Measurements from ENCODE around the gene SSBP4.

The SSBP4 gene

DNA sequence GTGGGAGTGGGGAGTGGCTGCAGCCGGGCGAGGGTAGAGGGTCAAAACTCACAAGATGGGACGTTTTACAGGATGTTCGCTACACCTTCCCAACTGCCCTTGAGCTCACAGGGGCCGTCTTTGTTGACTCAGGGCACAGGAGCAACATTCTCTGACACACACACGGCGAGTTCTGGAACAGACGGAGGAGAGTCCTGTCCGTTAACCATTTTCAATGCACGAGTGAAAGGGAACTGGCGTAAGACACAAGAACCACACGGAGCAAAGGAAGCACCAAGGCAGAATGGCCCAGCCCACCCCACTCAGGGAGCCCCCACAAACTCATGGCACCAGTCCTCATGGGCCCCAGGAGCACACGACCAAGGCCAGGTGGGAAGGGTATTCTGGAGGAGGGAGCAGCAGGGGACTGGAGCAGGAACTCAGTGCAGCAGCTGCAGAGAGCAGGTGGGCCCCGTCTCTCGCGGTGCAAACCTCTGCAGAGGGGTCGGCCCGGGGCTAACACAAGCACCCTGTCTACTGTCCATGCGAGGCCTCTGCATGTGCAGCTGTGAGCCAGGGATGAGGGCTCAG, 56.6 kb downstream of the SSBP4 start:
- TF ChIP-seq, protein P1, sequence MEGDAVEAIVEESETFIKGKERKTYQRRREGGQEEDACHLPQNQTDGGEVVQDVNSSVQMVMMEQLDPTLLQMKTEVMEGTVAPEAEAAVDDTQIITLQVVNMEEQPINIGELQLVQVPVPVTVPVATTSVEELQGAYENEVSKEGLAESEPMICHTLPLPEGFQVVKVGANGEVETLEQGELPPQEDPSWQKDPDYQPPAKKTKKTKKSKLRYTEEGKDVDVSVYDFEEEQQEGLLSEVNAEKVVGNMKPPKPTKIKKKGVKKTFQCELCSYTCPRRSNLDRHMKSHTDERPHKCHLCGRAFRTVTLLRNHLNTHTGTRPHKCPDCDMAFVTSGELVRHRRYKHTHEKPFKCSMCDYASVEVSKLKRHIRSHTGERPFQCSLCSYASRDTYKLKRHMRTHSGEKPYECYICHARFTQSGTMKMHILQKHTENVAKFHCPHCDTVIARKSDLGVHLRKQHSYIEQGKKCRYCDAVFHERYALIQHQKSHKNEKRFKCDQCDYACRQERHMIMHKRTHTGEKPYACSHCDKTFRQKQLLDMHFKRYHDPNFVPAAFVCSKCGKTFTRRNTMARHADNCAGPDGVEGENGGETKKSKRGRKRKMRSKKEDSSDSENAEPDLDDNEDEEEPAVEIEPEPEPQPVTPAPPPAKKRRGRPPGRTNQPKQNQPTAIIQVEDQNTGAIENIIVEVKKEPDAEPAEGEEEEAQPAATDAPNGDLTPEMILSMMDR (IDR thresholded peaks at IDR 0.05; ENCODE audit: borderline replicate concordance, insufficient read depth, low read depth, low read length): no peak
- H3K4me3 ChIP-seq (ENCODE audit: low read depth, low read length): no peak overlapping the region

DNA sequence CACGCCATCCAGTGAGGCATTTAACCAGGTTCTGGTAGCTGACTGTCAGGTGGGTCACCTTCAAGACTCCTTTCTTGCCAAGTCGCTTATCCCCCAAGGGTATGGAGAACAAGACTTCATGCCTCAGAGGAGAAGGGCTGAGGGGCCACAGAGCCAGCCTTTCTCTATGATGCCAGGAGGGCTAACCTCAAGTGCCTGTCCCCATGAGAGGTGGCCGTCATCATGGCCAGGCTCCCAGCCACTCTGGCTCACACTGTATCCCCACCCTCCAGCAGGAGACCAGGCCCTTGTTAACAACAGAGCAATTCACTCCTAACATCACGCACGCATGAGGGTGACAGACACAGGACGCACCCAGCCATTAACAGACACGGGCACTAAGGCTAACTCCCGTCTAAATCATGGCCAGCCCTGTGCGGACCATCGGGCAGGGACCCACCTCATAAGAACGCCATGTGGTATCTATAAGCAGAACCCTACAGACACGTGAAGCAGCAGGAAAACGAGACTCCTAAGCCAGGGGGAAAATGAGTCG, 57.4 kb downstream of the SSBP4 start:
- H3K4me3 ChIP-seq (ENCODE audit: low read depth, low read length): no peak overlapping the region
- TF ChIP-seq, protein P1 (IDR thresholded peaks at IDR 0.05; ENCODE audit: borderline replicate concordance, insufficient read depth, low read depth, low read length): no peak

DNA sequence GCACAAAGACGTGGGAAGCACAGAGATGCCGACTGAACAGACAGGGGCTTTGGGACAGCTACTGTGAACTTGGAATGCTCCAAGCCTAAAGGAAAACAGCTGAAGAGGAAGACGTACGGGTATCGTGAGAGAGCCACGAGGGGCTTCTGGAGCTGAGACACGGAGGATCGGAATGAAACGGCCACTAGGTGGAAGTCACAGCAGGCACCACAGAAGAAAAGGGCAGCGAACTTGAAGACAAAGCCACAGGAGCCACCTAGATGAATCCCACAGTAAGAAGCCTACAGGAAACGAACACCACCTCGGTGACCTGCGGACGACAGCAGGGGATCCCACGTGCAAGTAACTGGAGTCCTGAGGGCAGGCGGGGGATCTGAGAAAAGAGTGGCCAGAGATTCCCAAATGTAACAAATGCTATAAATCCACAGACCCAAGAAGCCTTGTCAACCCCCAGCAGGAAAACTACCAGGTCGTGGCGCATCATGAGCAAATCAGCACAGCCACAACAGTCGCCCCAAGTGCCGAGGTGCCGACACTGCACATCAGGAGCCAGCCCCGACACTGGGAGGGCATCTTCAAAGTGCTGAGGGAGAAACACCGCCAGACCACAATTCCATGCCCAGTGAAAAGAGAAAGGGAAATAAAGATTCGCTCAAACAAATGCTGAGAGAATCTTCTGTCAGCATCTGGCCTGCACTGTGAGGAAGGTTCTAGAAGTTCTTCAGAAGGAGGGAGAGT, 58.0 kb downstream of the SSBP4 start:
- TF ChIP-seq, protein P1 (IDR thresholded peaks at IDR 0.05; ENCODE audit: borderline replicate concordance, insufficient read depth, low read depth, low read length): no peak
- H3K4me3 ChIP-seq (ENCODE audit: low read depth, low read length): no peak overlapping the region

DNA sequence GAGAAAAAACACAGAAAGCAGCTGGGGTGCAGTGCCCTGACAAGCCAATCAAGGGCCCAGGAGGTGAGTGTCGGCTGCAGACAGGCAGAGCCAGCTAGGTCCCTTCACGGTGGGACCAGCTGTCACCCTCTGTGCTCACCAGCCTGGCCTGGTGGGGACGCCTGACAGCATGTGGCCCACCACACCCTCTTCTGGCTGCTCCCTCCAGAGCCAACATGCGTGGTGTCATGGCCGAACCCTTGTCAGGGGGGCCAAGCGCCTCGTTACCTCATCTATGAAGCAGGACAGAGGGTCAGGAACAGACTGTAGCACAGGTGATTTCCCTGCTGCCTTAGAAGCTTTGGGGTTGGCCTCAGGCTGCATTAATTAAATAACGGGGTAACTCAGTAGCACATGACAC, 58.8 kb downstream of the SSBP4 start:
- TF ChIP-seq, protein P1 (IDR thresholded peaks at IDR 0.05; ENCODE audit: borderline replicate concordance, insufficient read depth, low read depth, low read length): no peak
- H3K4me3 ChIP-seq (ENCODE audit: low read depth, low read length): no peak overlapping the region

DNA sequence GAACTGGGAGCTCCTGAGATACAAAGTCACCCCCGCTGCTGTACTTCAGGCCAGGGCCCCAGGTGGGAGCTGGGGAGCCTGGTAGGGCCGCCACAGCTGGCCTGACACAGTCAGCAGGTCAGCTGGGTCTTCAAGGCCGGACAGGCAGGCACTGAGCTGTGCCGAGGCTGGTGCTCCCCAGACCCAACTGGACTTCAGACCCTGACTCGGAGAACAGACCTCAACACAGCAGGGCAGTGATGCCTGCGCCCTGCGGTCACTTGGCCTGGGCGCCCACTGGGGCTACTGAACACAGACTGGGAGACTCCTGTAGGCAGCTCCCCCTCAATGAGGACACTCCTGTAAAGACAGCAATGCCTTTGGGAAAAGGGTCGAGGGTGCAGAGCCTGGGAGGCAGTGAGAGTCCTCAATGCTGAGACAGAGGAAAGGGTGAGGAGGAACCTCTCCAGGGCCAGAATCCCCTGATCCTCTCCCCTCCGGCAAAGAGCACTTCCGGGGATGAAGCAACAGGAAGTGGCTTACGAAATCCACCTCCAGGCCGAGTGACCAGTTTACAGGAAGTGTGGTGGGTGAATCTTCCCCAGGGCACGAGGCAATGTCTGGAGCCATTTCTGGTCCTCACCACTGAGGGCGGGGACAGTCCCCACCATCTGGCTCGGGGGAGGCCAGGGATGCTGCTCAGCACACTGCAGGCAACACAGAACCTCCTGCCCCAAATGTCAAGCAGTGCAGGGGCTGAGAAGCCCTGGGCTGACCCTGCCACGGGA, 59.5 kb downstream of the SSBP4 start:
- H3K4me3 ChIP-seq (ENCODE audit: low read depth, low read length): no peak overlapping the region
- TF ChIP-seq, protein P1 (IDR thresholded peaks at IDR 0.05; ENCODE audit: borderline replicate concordance, insufficient read depth, low read depth, low read length): no peak

DNA sequence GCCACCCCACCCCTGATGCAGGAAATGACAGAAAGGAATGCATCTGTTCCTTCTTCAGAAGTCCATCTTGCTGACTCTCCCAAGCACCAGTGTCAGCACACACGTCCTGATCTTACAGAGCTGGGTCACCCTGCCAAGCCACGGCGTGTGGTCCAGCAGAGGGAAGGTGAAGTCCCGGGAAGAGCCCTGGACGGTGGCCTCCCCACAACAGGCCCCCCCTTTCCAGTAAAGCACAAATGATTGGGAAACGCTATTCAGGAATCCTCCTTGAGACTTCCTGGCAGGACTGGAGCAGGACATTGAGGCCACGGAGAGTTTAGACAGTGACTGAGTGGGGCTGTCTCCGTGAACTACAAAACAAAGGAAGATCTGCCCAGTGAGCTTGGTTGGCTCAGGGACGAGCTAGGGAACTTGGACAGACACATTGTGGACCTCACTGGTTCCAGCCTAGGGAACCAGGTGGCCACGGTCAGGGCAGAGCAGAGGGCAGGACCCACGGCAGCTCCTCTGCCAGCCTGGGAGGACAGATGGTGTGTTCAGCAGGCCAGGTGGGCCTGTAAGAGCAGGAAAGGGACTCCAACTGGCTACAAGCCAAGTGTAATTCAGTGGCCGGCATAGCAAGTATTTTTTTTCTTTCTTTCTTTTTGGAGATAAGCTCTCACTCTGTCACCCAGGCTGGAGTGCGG, 61.0 kb downstream of the SSBP4 start:
- H3K4me3 ChIP-seq (ENCODE audit: low read depth, low read length): no peak overlapping the region
- TF ChIP-seq, protein P1 (IDR thresholded peaks at IDR 0.05; ENCODE audit: borderline replicate concordance, insufficient read depth, low read depth, low read length): no peak
